NOMO-1 treated with dmso at 0.1 percent for 144 hours (cell line): ENCODE data around the gene CRELD1.
"Not testable (repeated sequence)": the region's sequence is repeated elsewhere in the genome, so short reads cannot be mapped to it uniquely, and the experiment has no call there.

Experiments used
- DNase-seq: peaks from one replicate; lab custom pipeline; 2025; ENCODE audit not compliant: unreplicated experiment; lab: John Stamatoyannopoulos, UW

Gene CRELD1

DNA sequence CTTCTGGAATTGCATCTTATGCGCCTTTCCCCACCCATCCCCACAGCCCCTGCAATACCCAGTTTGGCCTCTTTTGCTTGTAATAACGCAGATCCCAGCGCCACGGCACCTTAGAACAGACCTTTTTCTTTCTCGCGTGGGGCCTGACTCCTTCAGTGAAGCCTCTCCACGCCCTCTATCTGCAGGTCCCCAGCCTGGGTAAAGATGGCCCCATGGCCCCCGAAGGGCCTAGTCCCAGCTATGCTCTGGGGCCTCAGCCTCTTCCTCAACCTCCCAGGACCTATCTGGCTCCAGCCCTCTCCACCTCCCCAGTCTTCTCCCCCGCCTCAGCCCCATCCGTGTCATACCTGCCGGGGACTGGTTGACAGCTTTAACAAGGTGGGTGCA lies 594 bp downstream of the CRELD1 start:
- no peak for DNase-seq

DNA sequence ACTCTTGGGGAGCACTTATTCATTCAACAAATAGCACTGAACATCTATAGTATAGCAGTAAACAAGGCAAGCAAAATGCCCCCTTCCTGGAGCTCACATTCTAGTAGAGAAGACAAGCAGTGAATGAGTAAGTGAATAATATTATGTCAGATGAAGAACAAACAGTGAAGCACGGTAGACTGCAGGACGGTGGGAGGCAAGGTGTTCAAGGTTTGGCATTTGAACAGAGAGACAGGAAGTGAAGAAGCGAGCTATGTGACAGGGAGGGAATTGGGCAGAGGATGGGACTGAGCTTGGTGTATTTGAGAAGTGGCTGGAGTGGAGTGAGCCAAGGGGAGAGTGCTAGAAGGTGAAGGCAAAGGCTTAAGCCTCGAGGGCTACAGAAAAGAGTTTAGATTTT lies 1.4 kb downstream of the CRELD1 start:
- DNase-seq, result no peak

DNA sequence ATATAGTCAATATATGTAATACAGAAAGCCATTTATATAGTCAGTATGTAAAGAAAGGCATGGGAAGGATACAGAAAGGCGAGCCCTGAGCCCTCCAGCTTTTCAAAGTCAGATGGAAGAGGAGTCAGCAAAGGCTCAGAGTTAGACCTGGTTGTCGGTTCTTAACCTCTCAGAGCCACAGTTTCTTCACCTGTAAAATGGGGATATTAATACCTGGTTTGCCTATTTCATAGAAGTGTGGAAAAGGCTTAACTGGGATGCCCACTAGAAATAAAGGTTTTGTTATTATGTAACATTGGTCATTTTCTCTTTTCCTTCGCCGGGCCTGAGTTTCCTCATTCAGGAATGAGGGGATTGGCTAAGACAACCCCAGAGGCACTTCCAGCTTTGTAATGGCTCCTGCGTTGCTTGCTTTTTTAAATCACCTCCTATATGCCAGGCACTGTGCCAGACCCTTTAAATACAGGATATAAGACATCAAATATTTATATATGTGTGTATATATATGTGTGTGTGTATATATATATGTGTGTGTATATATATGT lies 2.4 kb downstream of the CRELD1 start:
- no peak for DNase-seq

DNA sequence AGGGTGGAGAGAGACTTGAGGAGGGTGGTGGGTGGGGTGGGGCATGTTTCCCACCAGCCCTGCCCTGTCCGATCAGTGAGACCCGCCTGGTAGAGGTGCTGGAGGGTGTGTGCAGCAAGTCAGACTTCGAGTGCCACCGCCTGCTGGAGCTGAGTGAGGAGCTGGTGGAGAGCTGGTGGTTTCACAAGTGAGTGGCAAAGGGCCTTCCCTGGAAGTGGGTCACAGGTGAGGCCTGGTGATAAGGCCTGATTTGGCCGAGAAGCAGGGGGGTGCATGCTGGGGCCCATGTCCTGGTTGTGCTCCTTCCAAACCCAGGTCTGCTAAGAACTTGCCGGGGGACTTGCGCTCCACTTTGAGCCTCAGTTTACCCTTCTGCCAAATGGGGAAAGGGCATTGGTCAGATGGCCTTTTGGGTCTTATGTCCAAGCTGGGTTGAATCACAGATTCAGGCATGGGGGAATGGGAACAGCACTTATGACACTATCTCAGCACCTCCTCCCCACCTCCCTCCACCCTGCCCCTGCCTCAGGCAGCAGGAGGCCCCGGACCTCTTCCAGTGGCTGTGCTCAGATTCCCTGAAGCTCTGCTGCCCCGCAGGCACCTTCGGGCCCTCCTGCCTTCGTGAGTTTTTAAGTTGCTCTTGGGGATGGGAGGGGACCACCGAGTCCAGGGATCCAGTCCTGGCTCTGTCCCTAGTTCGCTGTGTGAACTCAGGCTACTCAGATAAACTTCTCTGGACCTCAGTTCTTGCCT lies 4.0 kb downstream of the CRELD1 start:
- DNase-seq, result no peak

DNA sequence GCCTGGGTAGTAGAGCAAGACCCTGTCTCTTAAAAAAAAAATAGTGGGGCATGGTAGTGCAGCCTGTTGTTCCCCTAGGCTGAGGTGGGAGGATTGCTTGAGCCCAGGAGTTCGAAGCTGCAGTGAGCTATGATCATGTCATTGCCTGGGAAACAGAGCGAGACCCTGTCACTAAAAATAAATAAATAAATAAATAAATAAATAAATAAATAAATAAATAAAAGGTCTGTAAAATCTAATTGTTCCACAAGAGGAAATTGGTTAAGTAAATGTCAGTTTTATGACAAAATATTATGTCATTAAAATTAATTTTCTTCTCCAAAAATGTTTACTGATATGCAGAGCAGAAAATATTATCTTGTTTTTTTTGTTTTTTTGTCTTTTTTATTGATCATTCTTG lies 5.3 kb downstream of the CRELD1 start:
- DNase-seq, result no peak

DNA sequence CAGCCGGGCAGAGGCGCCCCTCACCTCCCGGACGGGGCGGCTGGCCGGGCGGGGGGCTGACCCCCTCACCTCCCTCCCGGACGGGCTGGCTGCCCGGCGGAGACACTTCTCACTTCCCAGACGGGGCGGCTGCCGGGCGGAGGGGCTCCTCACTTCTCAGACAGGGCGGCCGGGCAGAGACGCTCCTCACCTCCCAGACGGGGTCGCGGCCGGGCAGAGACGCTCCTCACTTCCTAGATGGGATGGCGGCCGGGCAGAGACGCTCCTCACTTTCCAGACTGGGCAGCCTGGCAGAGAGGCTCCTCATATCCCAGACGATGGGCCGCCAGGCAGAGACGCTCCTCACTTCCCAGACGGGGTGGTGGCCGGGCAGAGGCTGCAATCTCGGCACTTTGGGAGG lies 6.3 kb downstream of the CRELD1 start:
- not testable (repeated sequence) for DNase-seq

DNA sequence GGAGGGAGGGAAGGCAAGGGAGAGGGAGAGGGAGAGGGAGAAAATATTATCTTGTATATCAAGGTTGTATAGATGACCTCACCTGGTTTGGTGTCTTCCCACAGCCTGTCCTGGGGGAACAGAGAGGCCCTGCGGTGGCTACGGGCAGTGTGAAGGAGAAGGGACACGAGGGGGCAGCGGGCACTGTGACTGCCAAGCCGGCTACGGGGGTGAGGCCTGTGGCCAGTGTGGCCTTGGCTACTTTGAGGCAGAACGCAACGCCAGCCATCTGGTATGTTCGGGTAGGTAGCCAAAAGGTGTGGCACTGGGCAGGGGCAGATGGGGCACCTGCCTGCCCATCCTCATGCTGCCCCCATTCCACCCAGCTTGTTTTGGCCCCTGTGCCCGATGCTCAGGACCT lies 7.1 kb downstream of the CRELD1 start:
- no peak for DNase-seq

DNA sequence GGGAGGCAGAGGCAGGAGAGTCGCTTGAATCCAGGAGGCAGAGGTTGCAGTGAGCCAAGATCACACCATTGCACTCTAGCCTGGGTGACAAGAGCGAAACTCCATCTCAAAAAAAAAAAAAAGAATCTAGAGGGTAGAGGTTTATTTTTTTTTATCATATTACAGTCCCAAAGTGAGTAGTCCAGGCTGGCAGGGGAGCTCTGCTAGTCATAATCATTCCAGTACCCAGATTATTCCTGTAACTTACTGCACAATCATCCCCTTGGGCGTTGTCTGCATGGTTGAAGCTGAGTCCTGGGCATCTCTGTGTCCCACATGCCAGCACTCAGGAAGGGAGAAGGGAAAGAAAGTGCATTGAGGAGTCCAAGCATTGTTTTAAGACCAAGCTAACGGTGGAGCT lies 8.5 kb downstream of the CRELD1 start:
- no peak for DNase-seq

DNA sequence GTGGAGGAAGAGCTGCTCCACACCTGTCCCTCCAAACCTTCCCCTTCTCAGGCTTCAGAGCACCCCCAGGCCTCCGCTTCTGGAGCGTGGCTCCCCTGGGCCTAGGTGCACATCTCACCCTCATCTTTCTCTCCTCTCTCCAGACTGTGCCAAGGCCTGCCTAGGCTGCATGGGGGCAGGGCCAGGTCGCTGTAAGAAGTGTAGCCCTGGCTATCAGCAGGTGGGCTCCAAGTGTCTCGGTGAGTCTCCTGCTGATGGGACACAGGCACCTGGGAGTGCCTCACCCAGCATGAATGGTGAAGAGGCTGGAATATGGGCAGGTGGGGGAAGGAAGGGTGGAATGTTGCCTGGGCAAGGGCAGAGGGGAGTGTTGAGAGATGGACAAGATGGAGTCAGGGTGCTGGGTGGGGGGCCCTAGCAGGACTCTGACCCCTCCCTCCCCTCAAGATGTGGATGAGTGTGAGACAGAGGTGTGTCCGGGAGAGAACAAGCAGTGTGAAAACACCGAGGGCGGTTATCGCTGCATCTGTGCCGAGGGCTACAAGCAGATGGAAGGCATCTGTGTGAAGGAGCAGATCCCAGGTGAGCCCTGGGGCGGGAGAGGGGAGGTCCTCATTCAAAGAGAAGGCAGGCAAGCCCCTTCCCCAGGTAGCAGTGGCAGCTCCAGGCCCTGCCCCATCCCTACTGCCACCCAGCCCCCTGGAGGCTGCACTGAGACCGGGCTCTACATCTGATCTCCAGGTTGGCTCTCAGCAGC lies 9.5 kb downstream of the CRELD1 start:
- DNase-seq, result no peak

DNA sequence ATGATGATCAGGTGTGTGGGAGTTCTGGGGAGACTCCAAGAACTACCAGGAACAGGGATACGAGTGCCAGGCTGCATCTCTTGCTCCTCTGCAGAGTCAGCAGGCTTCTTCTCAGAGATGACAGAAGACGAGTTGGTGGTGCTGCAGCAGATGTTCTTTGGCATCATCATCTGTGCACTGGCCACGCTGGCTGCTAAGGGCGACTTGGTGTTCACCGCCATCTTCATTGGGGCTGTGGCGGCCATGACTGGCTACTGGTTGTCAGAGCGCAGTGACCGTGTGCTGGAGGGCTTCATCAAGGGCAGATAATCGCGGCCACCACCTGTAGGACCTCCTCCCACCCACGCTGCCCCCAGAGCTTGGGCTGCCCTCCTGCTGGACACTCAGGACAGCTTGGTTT lies 10.6 kb downstream of the CRELD1 start:
- no peak for DNase-seq

DNA sequence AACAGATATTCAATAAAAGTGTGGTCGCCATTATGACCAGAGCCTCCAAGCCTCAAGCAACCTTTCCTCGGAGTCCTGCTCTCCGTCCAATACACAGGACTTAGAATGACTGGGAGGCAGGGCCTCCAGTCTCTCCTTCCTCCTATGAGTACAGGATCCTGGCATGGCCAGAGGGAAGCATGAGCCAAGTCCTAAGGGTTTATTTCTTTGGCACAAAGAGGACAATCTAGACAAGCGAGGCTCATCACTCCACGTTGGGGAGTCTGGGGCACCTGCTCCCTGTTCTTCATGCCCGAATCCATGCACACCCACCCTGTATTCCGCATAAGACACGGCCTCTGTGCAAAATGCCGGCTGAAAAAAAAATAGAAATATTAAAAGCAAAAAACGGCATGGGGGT lies 11.7 kb downstream of the CRELD1 start:
- DNase-seq, result no peak

DNA sequence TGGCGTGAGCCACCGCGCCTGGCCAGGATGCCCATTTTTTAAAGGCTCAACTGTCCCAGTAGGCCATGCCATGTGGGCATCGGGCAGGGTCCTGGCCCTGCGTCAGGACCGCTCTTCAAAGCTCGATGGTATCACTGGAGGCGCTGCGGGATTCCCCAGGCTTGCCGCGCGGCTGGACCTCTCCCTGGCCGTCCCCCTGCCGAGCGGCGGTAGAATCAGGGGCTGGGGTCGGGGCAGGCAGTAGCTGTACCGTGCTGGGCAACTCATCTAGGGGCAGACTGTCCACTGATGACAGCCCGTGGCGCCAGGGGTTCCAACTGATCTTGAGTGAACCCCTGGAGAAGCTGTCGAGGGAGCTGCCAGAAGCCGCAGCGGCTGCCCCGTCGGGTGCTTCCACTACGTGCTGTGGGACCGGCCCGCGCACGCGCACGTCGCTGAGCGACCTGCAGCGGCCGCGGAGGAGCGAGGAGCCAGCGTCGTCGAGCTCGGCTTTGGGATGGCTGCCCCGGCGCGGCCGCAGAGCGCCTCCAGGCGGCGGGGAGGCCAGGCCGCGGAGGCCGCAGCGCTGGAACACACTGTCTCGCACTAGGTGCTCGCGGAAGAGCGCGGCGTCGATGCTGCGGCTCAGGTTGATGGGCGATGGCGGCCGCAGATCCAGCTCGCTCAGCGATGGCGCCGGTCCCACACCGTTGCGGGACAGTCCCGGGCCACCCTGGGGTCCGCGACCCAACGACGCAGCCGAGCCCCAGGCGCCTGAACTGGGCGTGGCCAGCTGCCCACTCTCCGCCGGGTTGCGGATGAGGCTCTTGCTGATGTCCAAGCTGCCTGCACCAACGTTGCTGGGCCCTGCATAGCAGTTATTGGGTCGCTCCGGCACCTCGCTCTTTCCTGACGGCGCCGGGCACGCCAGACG lies 12.7 kb downstream of the CRELD1 start:
- no peak for DNase-seq

DNA sequence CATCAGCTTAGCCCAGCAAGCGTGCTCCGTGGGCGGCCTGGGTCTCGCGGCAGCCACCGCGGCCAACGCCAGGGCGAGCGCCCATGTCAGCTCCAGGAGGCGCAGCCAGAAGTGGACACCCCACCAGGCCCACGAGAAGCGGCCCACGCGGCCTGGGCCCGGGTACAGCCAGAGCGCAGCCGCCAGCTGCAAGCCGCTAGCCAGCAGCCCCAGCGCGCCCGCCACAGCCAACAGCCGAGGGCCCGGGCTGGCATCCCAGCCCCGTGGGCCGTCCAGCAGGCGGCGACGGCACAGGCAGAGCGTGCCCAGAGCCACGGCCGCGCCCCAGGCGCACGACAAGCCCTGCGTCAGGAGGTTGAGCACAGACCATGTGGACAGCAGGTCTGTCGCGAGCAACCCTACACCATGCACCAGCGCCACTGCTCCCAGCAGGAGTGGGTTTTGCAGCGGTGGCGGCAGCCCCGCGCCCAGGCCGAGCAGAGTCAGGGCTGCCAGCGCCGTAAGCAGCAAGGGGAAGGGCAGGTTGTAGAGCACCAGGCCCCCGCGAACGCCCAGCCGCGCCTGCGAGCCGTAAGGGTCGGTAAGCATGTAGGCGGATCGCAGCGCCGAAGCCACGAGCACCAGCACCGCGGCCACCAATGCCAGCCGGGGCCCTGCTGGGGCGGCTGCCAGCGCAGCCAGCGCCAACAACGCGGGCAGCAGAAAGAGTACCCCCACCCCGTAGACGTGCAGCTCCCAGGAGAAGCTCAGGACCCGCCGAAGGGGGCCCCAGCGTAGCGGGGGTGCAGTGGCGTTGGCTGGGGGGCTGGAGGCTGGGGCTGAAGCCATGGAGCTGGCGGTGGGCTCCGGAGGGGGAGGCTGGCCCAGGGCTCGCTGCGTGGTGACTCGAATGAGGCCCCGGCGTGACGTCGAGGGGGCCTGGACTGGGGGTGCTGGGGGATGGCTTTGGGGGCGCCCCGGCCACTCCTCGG lies 13.7 kb downstream of the CRELD1 start:
- no peak for DNase-seq

DNA sequence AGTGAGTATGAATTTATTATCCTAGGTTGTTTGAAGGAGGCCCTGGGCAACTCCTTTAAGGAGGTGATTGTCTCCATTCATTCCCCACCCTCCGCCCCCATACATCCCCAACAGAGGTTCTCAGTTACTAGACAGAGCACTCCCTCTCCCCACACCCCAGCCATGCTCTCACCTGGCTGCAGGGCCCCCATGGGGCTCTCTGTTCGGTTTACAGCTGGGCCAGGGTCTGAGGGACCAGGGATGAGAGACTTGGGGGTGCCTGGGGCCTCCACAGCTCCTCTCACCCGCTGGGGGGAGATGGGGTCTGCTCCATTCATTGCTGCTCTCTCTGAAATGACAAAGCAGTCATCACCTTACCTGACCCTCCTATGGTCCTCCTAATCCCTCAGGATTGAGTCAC lies 15.0 kb downstream of the CRELD1 start:
- no peak for DNase-seq

DNA sequence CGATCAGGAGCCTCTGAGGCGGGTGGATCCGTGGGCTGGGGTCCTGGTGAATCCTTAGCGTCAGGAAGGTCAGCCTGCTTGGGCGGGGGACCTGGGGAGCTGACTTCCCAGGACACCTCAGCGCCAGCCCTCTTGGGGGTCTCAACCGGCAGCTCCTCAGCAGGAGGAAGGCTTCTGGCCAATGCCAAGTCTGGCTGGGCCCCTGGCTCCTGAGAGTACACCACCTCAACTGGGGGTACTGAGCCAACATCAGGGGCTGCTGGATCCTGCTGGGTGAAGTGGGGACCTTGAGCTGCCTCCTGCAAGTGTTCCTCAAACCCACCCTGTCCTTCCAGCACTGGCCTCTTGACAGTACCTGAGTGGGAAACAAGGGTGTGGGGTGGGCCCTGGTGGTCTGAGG lies 15.5 kb downstream of the CRELD1 start:
- DNase-seq, result no peak

DNA sequence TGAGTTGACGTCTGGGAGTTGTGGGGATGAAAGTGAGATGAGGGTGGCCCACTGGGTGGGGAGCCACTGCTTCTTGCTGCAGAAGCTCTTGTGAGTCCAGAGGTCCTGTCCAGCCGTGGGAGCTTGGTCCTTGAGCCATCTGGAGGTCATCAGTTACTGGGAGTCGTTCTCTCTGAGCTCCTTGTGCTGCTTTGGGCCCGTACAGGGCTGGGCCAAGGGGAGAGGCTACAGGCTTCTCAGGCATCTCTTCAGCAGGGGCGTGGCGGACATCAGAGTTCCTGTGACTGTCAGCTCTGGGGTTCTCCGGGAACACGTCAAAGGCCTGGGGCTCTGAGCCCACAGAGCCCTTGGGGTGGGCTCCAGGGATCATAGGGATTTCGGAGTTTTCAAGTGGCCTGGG lies 16.0 kb downstream of the CRELD1 start:
- no peak for DNase-seq

DNA sequence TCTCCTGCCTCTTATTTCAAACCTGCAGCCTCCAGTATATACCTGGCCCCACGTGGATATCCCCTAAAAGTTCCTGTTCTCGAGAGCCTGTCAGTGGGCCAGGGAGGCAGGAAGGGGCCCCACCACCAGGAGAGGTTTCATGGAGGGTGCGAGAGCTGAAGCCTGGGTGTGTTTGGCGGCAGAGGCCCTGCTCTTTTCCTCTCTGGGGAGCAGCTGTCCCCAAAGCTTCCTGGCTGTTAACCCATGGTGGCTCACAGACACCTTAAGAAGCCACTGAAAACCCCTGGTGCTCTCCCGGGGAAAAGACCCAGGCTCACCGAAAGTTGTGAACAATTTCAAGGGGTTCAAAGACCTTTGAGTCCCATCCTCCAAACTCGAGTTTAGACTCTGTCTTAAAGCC lies 17.5 kb downstream of the CRELD1 start:
- no peak for DNase-seq

DNA sequence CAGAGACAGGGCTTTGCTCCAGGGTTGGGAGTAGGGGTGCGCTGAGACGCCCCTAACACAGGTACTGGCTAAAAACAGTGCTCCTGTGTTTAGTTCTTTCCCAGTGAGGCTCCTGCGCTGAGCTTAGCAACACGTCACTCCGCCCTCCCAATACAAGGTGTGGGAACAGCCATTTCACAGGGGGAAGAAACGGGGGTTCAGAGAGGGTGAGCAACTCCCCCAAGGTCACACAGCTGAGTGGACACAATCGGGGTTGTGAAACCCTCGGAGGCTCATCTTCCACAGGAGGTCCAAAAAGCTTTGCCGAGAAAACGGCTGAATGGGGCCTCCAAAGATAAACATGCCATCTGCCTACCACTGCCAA lies 17.9 kb downstream of the CRELD1 start:
- no peak for DNase-seq

DNA sequence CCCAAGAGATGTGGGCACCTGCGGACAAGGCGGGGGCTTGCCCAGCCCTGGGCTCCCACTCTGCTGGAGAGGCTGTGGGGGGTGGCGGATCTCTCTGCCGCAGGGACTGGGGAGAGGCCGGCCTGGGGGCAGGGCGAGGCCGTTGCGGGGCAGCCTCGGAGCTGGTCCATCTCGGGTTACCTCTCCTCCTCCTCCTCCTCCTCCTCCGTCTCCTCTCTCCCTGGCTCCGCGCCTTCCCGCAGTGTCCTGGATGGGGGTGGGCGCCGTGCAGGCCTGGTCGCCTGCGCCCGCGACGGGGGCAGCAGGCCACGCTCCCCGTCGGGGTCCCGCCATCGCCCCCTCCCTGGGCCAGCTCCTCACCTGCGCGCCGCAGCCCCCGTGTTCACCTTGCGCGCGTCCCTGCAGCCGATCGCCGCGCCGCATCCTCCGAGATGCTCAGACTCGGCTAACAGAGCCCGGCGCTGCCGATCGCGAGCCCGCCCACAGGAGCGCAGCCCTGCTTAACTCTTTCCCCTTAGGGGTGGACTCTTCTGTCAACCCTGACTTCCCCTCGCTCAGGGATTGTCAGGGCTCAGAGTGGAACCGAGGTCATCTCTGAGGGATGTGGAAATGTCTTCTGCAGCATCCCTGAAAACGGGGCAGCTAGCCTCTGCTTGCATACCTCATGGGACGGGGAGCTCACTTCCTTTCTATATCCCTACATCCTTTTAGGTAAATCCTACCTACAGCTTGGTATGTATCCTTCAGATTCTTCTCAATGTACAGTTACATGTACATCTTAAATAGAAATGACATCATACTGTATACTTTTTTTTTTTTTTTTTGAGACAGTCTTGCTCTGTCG lies 18.6 kb downstream of the CRELD1 start, which contains the start of gene PRRT3:
Gene PRRT3 (minus strand): TSS at position 447 of the 844 bp plus-strand sequence. CDS start 2,293 bp downstream, outside the sequence.
- DNase-seq, result peak; percentile 22
